HepG2 (cell line): ENCODE results near the gene KCNIP4. TPM values are rescaled to one million over a fixed set of nuclear protein-coding genes. Genes with fewer than 3 reads are reported as not detected.
A peak's percentile ranks its signal among the peaks of the same experiment; 100 is the strongest.

Experiments used
- ATAC-seq: fragments of 200-7000 bp; cut with Tn5 transposase; 3 replicates; pipeline ENCODE4 v1.9.1; 2020; ENCODE audit warnings: mild to moderate bottlenecking, moderate library complexity
- BruUV-seq: library from RNA; stranded (reverse); fragments of 400-500 nt; replicated peaks from 2 replicates; lab custom pipeline; 2021; lab: Mats Ljungman, UMichigan
- CTCF ChIA-PET: fragments of 300-600 bp; formaldehyde crosslinking; extraction: SDS; loops from one replicate; lab custom pipeline; 2021; ENCODE audit warnings: low total read pairs, inconsistent platforms, low intra/inter-chr PET ratio; lab: Yijun Ruan, JAX
- POLR2A ChIA-PET: fragments of 350-600 bp; sonication (Branson Sonifier 250); formaldehyde crosslinking; loops from one replicate; lab custom pipeline; 2020; ENCODE audit warnings: antibody characterized with exemption, inconsistent platforms; lab: Yijun Ruan, JAX
- DNase-seq: peaks from one replicate; pipeline ENCODE4 v3.0.0-alpha.2; 2015; ENCODE audit warnings: low spot score
- FAIRE-seq: peaks from 3 replicates; lab custom pipeline; 2011; peaks lifted over from hg19 to GRCh38; lab: Jason Lieb, UNC
- H2AFZ ChIP-seq: one replicate; pipeline ENCODE4 v1.6.1; 2011; ENCODE audit warnings: low read length, inconsistent platforms
- H3K27ac ChIP-seq: fragments of 300-600 bp; 3 replicates; pipeline ENCODE4 v1.8.0; 2011; ENCODE audit warnings: mixed run types, mild to moderate bottlenecking, mixed read lengths, low read length, inconsistent platforms; ENCODE audit not compliant: insufficient read depth; ENCODE audit errors: extremely low read length
- H3K27me3 ChIP-seq, 2 experiments: fragments of 200-600 bp in 1 of 2; 2 replicates in 1 of 2; 3 replicates in 1 of 2; pipeline versions ENCODE4 v1.6.0 to v1.8.0; 2011; ENCODE audit warnings: low read length in 2 of 2, mild to moderate bottlenecking in 2 of 2, moderate library complexity in 2 of 2, inconsistent platforms in 1 of 2; ENCODE audit not compliant: insufficient read depth in 2 of 2, control insufficient read depth in 1 of 2
- H3K36me3 ChIP-seq, 2 experiments: fragments of 200-600 bp in 1 of 2; replicated peaks in 1 of 2; 2 replicates in 1 of 2; 3 replicates in 1 of 2; pipeline versions ENCODE4 v1.5.1 to v1.8.0; 2011; ENCODE audit warnings: low read length in 2 of 2, inconsistent platforms in 1 of 2; ENCODE audit not compliant: insufficient read depth in 2 of 2, control insufficient read depth in 1 of 2
- H3K4me1 ChIP-seq: 2 replicates; pipeline ENCODE4 v1.5.1; 2012; ENCODE audit warnings: low read length, inconsistent platforms; ENCODE audit not compliant: insufficient read depth
- H3K4me2 ChIP-seq: 2 replicates; pipeline ENCODE4 v1.6.0; 2011; ENCODE audit warnings: low read depth, low read length, inconsistent platforms
- H3K4me3 ChIP-seq, 3 experiments: fragments of 200-600 bp in 1 of 3; sonication (generic), shearing (Covaris generic) in 1 of 3; replicated peaks in 1 of 3; 2 replicates each; pipeline ENCODE4 v1.5.1; 2011 to 2016; ENCODE audit warnings: low read length in 3 of 3, inconsistent platforms in 2 of 3, low read depth in 2 of 3, mild to moderate bottlenecking in 2 of 3, control low read depth in 1 of 3, mixed read lengths in 1 of 3; ENCODE audit not compliant: insufficient read depth in 1 of 3
- H3K79me2 ChIP-seq: one replicate; pipeline ENCODE4 v1.6.1; 2011; ENCODE audit warnings: low read length, inconsistent platforms; ENCODE audit not compliant: insufficient read depth
- H3K9ac ChIP-seq: 2 replicates; pipeline ENCODE4 v1.6.0; 2011; ENCODE audit warnings: mild to moderate bottlenecking, low read depth, low read length, inconsistent platforms; ENCODE audit not compliant: insufficient read depth
- H3K9me3 ChIP-seq: 2 replicates; pipeline ENCODE4 v1.5.1; 2012; ENCODE audit warnings: mild to moderate bottlenecking, low read length
- H4K20me1 ChIP-seq: 2 replicates; pipeline ENCODE4 v1.6.0; 2011; ENCODE audit warnings: inconsistent platforms, mild to moderate bottlenecking, low read length, moderate library complexity; ENCODE audit not compliant: insufficient read depth
- FOSL2 ChIP-seq: sonication (generic); formaldehyde crosslinking; IDR thresholded peaks from 2 replicates; pipeline ENCODE4 v1.4.0; 2020; ENCODE audit warnings: missing genetic modification reagents
- GTF2F1 ChIP-seq: fragments of 150-350 bp; IDR thresholded peaks from 2 replicates; pipeline ENCODE4 v1.6.1; 2014; ENCODE audit warnings: low read length
- HDAC1 ChIP-seq: sonication (generic); formaldehyde crosslinking; IDR thresholded peaks from 2 replicates; pipeline ENCODE4 v1.5.1; 2020; ENCODE audit warnings: mild to moderate bottlenecking, missing genetic modification reagents
- KLF13 ChIP-seq: sonication (generic); formaldehyde crosslinking; IDR thresholded peaks from 2 replicates; pipeline ENCODE4 v1.4.0; 2020; ENCODE audit warnings: mild to moderate bottlenecking, missing genetic modification reagents
- PRPF4 ChIP-seq: fragments of 200-400 bp; formaldehyde crosslinking; IDR thresholded peaks from 2 replicates; pipeline ENCODE4 v1.6.1; 2016; ENCODE audit warnings: low read length, low read depth; ENCODE audit not compliant: poor library complexity, severe bottlenecking
- SIN3B ChIP-seq: fragments of 150-350 bp; IDR thresholded peaks from 2 replicates; pipeline ENCODE4 v1.6.1; 2014; ENCODE audit warnings: low read length
- ZBTB7A ChIP-seq: sonication (generic); formaldehyde crosslinking; IDR thresholded peaks from 2 replicates; pipeline ENCODE4 v1.8.0; 2022; ENCODE audit warnings: mild to moderate bottlenecking, missing genetic modification reagents
- ZIK1 ChIP-seq: sonication (generic); formaldehyde crosslinking; IDR thresholded peaks from 2 replicates; pipeline ENCODE4 v1.5.0; 2020; ENCODE audit warnings: mild to moderate bottlenecking, low read depth, missing genetic modification reagents, borderline replicate concordance
- ZNF432 ChIP-seq: sonication (generic); formaldehyde crosslinking; IDR thresholded peaks from 2 replicates; pipeline ENCODE4 v1.5.0; 2020; ENCODE audit warnings: missing genetic modification reagents, mild to moderate bottlenecking, borderline replicate concordance
- ZNF772 ChIP-seq: sonication (generic); formaldehyde crosslinking; IDR thresholded peaks from 2 replicates; pipeline ENCODE4 v1.5.0; 2020; ENCODE audit warnings: mild to moderate bottlenecking, missing genetic modification reagents
- WGBS: methylation state at CpG from one replicate; pipeline ENCODE4 v1.1.6; 2017; ENCODE audit warnings: low lambda C conversion rate; 5-methylcytosine and 5-hydroxymethylcytosine counted together
- in situ Hi-C: cut with HindIII; loops from 2 replicates; pipeline ENCODE4 v1.10.0; 2017; ENCODE audit warnings: low pct_unique_long_range_greater_than_20kb; ENCODE audit not compliant: extremely low pct_ligation_motif_present
- intact Hi-C: fragments of 100-400 bp; cut with micrococcal nuclease; formaldehyde crosslinking; loops from one replicate; pipeline ENCODE4 v1.10.0; 2022; ENCODE audit not compliant: unreplicated experiment
- polyA plus RNA-seq, 8 experiments: library from polyadenylated mRNA; depleted of rRNA in 3 of 8; stranded (reverse) in 7 of 8; unstranded in 1 of 8; fragments of >200 nt; fragmentation: Illumina TruSeq in 4 of 8; extraction: Trizol in 4 of 8; gene quantifications; 2 replicates each; pipeline versions ENCODE4 v1.2.1 to v1.2.3, GENCODE V29; 2011 to 2016; ENCODE audit warnings: low read depth in 4 of 8, missing spikeins in 1 of 8, mixed read lengths in 1 of 8; ENCODE audit not compliant: insufficient read depth in 1 of 8
- total RNA-seq, 5 experiments: library from RNA; depleted of rRNA; stranded (reverse); fragments of >200 nt; fragmentation: Illumina TruSeq; extraction: Trizol; gene quantifications; 2 replicates each; pipeline ENCODE4 v1.2.3, GENCODE V29; 2016; ENCODE audit warnings: low read depth in 1 of 5
- TF ChIP-seq, protein P1 (sequence below): sonication (generic); formaldehyde crosslinking; IDR thresholded peaks from 2 replicates; pipeline ENCODE4 v1.4.0; 2020; ENCODE audit warnings: missing genetic modification reagents
- TF ChIP-seq, protein P2 (sequence below): sonication (generic); formaldehyde crosslinking; IDR thresholded peaks from 2 replicates; pipeline ENCODE4 v1.8.0; 2022; ENCODE audit warnings: mild to moderate bottlenecking, missing genetic modification reagents; ENCODE audit not compliant: insufficient replicate concordance

Gene KCNIP4
- total and polyA plus RNA-seq, 2 of the 13 experiments (the other 11 are each of a cell fraction or from before 2014, with no cell fraction given): 0.09 TPM; not detected in 1

DNA sequence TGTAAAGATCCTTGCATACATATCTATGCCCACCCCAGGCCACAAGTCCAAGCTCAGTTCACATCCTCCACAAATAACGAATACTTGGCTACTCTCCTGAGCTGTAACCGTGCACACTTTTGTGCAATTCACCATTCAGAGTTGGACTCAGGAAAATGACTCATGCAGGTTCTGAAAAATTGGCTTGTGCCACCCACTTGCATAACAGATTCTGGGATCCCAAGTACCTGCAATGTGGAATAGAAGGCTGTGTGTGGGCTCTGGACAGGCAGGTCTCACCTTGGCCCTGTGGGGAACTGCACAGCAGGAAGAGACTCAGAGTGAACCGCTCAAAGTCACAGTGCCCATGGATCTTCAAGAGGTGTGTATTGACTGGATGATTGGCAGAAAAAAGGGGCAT, 745.6 kb downstream of the KCNIP4 start:
- in situ Hi-C loops: no loop called here
- Histone ChIP-seq H4K20me1 (no peaks in the 10 kb centered on the region), H3K9me3 (peaks cover 36% of the 10 kb centered on the region), H3K4me3 (no peak overlapping the region), H3K4me2 (no peak overlapping the region), H3K36me3 (no peaks in the 10 kb centered on the region), H3K27me3 (no peaks in the 10 kb centered on the region), H3K79me2 (no peaks in the 10 kb centered on the region), H3K9ac (no peak overlapping the region), H3K27ac (no peak overlapping the region), H2AFZ (no peak overlapping the region), H3K4me1 (peaks cover 31% of the 10 kb centered on the region)
- CTCF ChIA-PET: no interaction called here
- POLR2A ChIA-PET: no interaction called here
- no peak for DNase-seq
- FAIRE-seq: no peak
- TF ChIP-seq FOSL2 (CRISPR knock-in tag): 0 out of 2 replicates have a peak, but pooled peaks have one; percentile 18
- TF ChIP-seq, protein P1, sequence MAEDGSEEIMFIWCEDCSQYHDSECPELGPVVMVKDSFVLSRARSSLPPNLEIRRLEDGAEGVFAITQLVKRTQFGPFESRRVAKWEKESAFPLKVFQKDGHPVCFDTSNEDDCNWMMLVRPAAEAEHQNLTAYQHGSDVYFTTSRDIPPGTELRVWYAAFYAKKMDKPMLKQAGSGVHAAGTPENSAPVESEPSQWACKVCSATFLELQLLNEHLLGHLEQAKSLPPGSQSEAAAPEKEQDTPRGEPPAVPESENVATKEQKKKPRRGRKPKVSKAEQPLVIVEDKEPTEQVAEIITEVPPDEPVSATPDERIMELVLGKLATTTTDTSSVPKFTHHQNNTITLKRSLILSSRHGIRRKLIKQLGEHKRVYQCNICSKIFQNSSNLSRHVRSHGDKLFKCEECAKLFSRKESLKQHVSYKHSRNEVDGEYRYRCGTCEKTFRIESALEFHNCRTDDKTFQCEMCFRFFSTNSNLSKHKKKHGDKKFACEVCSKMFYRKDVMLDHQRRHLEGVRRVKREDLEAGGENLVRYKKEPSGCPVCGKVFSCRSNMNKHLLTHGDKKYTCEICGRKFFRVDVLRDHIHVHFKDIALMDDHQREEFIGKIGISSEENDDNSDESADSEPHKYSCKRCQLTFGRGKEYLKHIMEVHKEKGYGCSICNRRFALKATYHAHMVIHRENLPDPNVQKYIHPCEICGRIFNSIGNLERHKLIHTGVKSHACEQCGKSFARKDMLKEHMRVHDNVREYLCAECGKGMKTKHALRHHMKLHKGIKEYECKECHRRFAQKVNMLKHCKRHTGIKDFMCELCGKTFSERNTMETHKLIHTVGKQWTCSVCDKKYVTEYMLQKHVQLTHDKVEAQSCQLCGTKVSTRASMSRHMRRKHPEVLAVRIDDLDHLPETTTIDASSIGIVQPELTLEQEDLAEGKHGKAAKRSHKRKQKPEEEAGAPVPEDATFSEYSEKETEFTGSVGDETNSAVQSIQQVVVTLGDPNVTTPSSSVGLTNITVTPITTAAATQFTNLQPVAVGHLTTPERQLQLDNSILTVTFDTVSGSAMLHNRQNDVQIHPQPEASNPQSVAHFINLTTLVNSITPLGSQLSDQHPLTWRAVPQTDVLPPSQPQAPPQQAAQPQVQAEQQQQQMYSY (CRISPR knock-in tag): no peak
- ATAC-seq: no peak
- 25% methylated on average over 3 of the region's 3 CpGs for WGBS
- no TSS peak for BruUV-seq
- intact Hi-C loops: no loop called here

DNA sequence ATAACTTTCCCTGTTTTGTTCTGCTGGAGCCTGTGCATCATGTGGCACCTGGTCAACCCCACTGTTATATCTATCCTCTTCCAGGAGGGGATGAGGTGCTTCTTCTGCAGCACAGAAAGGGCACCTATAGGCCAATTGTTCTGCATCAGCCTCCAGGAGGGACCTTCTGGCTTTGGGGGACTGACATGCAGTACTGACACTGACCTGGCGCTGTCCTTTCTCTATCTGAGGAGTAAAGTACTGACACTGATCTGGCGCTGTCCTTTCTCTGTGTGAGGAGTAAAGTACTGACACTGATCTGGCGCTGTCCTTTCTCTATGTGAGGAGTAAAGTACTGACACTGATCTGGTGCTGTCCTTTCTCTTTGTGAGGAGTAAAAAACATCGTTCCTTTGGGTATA, 749.9 kb downstream of the KCNIP4 start:
- no TSS peak for BruUV-seq
- no peaks in the 10 kb centered on the region for H3K79me2 ChIP-seq
- in situ Hi-C loops: no loop called here

More for the DNA sequence above, 749.9 kb downstream of the KCNIP4 start:
- no peak overlapping the region for H3K4me3 ChIP-seq
- no peak overlapping the region for H3K9ac ChIP-seq
- DNase-seq (peak; percentile 4), FAIRE-seq (no peak)
- no peaks in the 10 kb centered on the region for H4K20me1 ChIP-seq
- intact Hi-C loops: no loop called here
- CTCF ChIA-PET: no interaction called here
- no peak for TF ChIP-seq ZNF432 (CRISPR knock-in tag)
- TF ChIP-seq ZIK1 (CRISPR knock-in tag): no peak
- no peak for TF ChIP-seq GTF2F1
- TF ChIP-seq SIN3B: no peak
- TF ChIP-seq ZBTB7A (CRISPR knock-in tag): no peak
- no peak for TF ChIP-seq KLF13 (CRISPR knock-in tag)
- no peak for TF ChIP-seq HDAC1
- TF ChIP-seq, protein P2, sequence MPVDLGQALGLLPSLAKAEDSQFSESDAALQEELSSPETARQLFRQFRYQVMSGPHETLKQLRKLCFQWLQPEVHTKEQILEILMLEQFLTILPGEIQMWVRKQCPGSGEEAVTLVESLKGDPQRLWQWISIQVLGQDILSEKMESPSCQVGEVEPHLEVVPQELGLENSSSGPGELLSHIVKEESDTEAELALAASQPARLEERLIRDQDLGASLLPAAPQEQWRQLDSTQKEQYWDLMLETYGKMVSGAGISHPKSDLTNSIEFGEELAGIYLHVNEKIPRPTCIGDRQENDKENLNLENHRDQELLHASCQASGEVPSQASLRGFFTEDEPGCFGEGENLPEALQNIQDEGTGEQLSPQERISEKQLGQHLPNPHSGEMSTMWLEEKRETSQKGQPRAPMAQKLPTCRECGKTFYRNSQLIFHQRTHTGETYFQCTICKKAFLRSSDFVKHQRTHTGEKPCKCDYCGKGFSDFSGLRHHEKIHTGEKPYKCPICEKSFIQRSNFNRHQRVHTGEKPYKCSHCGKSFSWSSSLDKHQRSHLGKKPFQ (CRISPR knock-in tag): no peak
- no peak for TF ChIP-seq PRPF4
- no peak for TF ChIP-seq ZNF772 (CRISPR knock-in tag)
- TF ChIP-seq, all 625 proteins: peak for 0
- no peaks in the 10 kb centered on the region; a peak in 1 of 5 replicates for H3K27me3 ChIP-seq
- no peak overlapping the region for H3K4me2 ChIP-seq
- H3K9me3 ChIP-seq: peaks cover 31% of the 10 kb centered on the region; the same call in 1 of the 2 replicates
- 0 out of 2 replicates have a peak, but pooled peaks cover 6% of the 10 kb centered on the region for H3K4me1 ChIP-seq
- POLR2A ChIA-PET: no interaction called here
- no peak overlapping the region for H3K27ac ChIP-seq
- H3K36me3 ChIP-seq: no peaks in the 10 kb centered on the region
- H2AFZ ChIP-seq: no peak overlapping the region
- peak; percentile 84 for ATAC-seq
- WGBS: 30% methylated on average over 3 of the region's 4 CpGs
